Fibroblast of lung (primary cell): ENCODE data around the gene LRRC3C. TPM values are rescaled to one million over a fixed set of nuclear protein-coding genes. Genes with fewer than 3 reads are reported as not detected.

Experiments used
- DNase-seq, 2 donors: peaks; one replicate each; pipeline versions ENCODE4 v3.0.0 to v3.0.0-alpha.2; 2010; ENCODE audit warnings: low read depth in 2 of 2
- H2AFZ ChIP-seq: 2 replicates; pipeline ENCODE4 v1.5.1; 2012; ENCODE audit warnings: low read length, control low read depth, inconsistent platforms
- H3K27ac ChIP-seq: 2 replicates; pipeline ENCODE4 v1.5.1; 2011; ENCODE audit warnings: low read length, control low read depth; ENCODE audit not compliant: insufficient read depth
- H3K27me3 ChIP-seq: 2 replicates; pipeline ENCODE4 v1.5.1; 2011; ENCODE audit warnings: mild to moderate bottlenecking, low read length; ENCODE audit not compliant: control insufficient read depth, insufficient read depth
- H3K36me3 ChIP-seq: 2 replicates; pipeline ENCODE4 v1.5.1; 2011; ENCODE audit warnings: low read length; ENCODE audit not compliant: control insufficient read depth, insufficient read depth
- H3K4me1 ChIP-seq: 2 replicates; pipeline ENCODE4 v1.5.1; 2011; ENCODE audit warnings: low read length; ENCODE audit not compliant: control insufficient read depth, insufficient read depth; ENCODE audit errors: extremely low read depth
- H3K4me2 ChIP-seq: 2 replicates; pipeline ENCODE4 v1.5.1; 2011; ENCODE audit warnings: low read length, control low read depth; ENCODE audit not compliant: insufficient read depth; ENCODE audit errors: extremely low read depth
- H3K4me3 ChIP-seq, 4 experiments: fragments of 200-600 bp in 1 of 4; sonication (generic) in 1 of 4; replicated peaks in 1 of 4; 2 replicates each; pipeline ENCODE4 v1.5.1; 2011 to 2016; ENCODE audit warnings: low read length in 4 of 4, low read depth in 3 of 4, mild to moderate bottlenecking in 3 of 4, control low read depth in 2 of 4, inconsistent platforms in 1 of 4, mixed read lengths in 1 of 4; ENCODE audit not compliant: insufficient read depth in 1 of 4; ENCODE audit errors: control extremely low read depth in 1 of 4
- H3K79me2 ChIP-seq: 2 replicates; pipeline ENCODE4 v1.5.1; 2012; ENCODE audit warnings: mild to moderate bottlenecking, low read length, inconsistent platforms; ENCODE audit not compliant: control insufficient read depth, insufficient read depth
- H3K9ac ChIP-seq: 2 replicates; pipeline ENCODE4 v1.5.1; 2011; ENCODE audit warnings: mild to moderate bottlenecking, low read length, control low read depth; ENCODE audit not compliant: insufficient read depth
- H3K9me3 ChIP-seq: 2 replicates; pipeline ENCODE4 v1.5.1; 2012; ENCODE audit warnings: low read depth, low read length; ENCODE audit not compliant: control insufficient read depth, insufficient read depth
- H4K20me1 ChIP-seq: 2 replicates; pipeline ENCODE4 v1.5.1; 2011; ENCODE audit warnings: low read length; ENCODE audit not compliant: control insufficient read depth, insufficient read depth; ENCODE audit errors: extremely low read depth
- EZH2 ChIP-seq: IDR thresholded peaks from 2 replicates; pipeline ENCODE4 v1.5.1; 2012; ENCODE audit warnings: low read length, control low read depth, mild to moderate bottlenecking; ENCODE audit errors: missing control alignments
- polyA plus RNA-seq, 2 donors: library from polyadenylated mRNA; depleted of rRNA in 1 of 2; stranded (reverse) in 1 of 2; unstranded in 1 of 2; fragments of >200 nt; gene quantifications; 2 replicates each; pipeline ENCODE4 v1.2.1, GENCODE V29; 2011 to 2012; ENCODE audit warnings: missing spikeins in 1 of 2
- total RNA-seq: library from RNA; depleted of rRNA; stranded (reverse); fragments of >200 nt; gene quantifications from 2 replicates; pipeline ENCODE4 v1.2.1, GENCODE V29; 2014
- TF ChIP-seq, protein P1 (sequence below), 2 donors: IDR thresholded peaks in 1 of 2; conservative IDR thresholded peaks in 1 of 2; 1 replicate in 1 of 2; 2 replicates in 1 of 2; pipeline ENCODE4 v1.5.1; 2011 to 2012; ENCODE audit warnings: low read length in 2 of 2, control low read depth in 1 of 2, inconsistent platforms in 1 of 2, low read depth in 1 of 2, mild to moderate bottlenecking in 1 of 2

The LRRC3C gene
- total and polyA plus RNA-seq, 2 donors (not counting 1 experiment from before 2014, with no cell fraction given), result not detected

DNA sequence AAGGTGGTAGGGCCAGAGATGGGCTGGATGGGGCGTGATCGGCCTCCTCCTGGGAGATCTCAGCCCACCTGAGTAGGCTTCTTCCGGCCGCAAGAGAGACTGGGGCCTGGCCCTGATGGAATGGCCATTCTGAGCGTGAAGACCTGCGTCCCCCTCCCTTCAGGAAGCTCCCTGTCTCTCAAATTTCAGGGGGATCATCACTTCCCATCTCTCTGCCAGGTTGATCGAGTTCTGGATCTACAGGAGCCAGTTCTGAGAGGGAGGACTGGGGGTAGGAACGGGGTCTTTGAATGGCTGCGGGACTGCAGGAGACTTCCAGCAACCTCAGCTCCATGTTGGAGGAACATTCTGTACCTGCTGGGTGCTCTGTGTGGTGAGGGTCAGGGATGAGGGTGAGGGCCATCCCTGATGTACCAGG lies 25.9 kb downstream of the LRRC3C start:
- no peaks in the 10 kb centered on the region for H3K9me3 ChIP-seq
- no peaks in the 10 kb centered on the region for H3K79me2 ChIP-seq
- H3K4me2 ChIP-seq, result peak overlapping the region; percentile 79
- peaks cover 3% of the 10 kb centered on the region for H3K27me3 ChIP-seq
- H3K27ac ChIP-seq, result no peak overlapping the region
- H3K4me1 ChIP-seq, result peaks cover 4% of the 10 kb centered on the region
- H3K4me3 ChIP-seq, result peak overlapping the region in 2 of 4 experiments; percentile 51 to 52
- H4K20me1 ChIP-seq, result no peaks in the 10 kb centered on the region
- TF ChIP-seq, protein P1, sequence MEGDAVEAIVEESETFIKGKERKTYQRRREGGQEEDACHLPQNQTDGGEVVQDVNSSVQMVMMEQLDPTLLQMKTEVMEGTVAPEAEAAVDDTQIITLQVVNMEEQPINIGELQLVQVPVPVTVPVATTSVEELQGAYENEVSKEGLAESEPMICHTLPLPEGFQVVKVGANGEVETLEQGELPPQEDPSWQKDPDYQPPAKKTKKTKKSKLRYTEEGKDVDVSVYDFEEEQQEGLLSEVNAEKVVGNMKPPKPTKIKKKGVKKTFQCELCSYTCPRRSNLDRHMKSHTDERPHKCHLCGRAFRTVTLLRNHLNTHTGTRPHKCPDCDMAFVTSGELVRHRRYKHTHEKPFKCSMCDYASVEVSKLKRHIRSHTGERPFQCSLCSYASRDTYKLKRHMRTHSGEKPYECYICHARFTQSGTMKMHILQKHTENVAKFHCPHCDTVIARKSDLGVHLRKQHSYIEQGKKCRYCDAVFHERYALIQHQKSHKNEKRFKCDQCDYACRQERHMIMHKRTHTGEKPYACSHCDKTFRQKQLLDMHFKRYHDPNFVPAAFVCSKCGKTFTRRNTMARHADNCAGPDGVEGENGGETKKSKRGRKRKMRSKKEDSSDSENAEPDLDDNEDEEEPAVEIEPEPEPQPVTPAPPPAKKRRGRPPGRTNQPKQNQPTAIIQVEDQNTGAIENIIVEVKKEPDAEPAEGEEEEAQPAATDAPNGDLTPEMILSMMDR (conservative IDR thresholded peaks at IDR 0.05 in 1 of 2, IDR thresholded peaks at IDR 0.05 in 1 of 2; ENCODE audit: low read depth in 1 of 2, low read length in 2 of 2), result no peak
- TF ChIP-seq EZH2, result no peak
- no peak overlapping the region for H3K9ac ChIP-seq
- peak overlapping the region; percentile 88 for H2AFZ ChIP-seq
- no peaks in the 10 kb centered on the region for H3K36me3 ChIP-seq
- DNase-seq, result no peak

DNA sequence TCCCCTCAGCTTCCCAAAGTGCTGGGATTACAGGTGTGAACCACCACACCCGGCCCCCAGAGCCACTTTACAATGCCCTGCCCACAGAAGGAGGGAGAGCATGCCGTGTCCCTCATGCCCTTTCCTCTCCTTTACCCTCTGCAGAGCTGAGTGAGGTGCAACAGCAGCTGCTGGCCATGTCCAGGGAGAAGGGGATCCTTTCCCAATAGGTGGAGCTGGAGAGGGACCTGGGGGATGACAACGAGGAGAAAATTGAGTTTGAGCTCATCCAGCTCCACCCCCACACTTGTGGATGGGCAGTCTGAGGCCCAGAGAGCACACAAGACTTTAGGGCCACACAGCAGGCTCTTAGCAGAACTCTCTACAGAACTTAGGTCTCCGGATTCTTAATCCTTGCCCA lies 27.3 kb downstream of the LRRC3C start:
- H3K27ac ChIP-seq, result no peak overlapping the region
- no peaks in the 10 kb centered on the region for H3K9me3 ChIP-seq
- no peaks in the 10 kb centered on the region for H4K20me1 ChIP-seq
- no peaks in the 10 kb centered on the region for H3K79me2 ChIP-seq
- peaks cover 3% of the 10 kb centered on the region for H3K27me3 ChIP-seq
- H3K4me1 ChIP-seq, result peaks cover 4% of the 10 kb centered on the region
- H3K4me3 ChIP-seq, result no peak overlapping the region
- no peak overlapping the region for H3K9ac ChIP-seq
- TF ChIP-seq, protein P1 (conservative IDR thresholded peaks at IDR 0.05 in 1 of 2, IDR thresholded peaks at IDR 0.05 in 1 of 2; ENCODE audit: low read depth in 1 of 2, low read length in 2 of 2), result no peak
- no peak for TF ChIP-seq EZH2
- no peak overlapping the region for H2AFZ ChIP-seq
- no peak overlapping the region for H3K4me2 ChIP-seq
- H3K36me3 ChIP-seq, result no peaks in the 10 kb centered on the region
- no peak for DNase-seq

- Histone ChIP-seq H3K36me3 (no peaks in the 10 kb centered on the region), H4K20me1 (no peaks in the 10 kb centered on the region), H3K79me2 (no peaks in the 10 kb centered on the region), H3K27me3 (no peaks in the 10 kb centered on the region), H2AFZ (no peak overlapping the region), H3K9me3 (no peaks in the 10 kb centered on the region), H3K27ac (no peak overlapping the region), H3K4me1 (peaks cover 4% of the 10 kb centered on the region), H3K9ac (no peak overlapping the region), H3K4me2 (no peak overlapping the region), H3K4me3 (no peak overlapping the region)
- no peak for DNase-seq
- TF ChIP-seq EZH2, result no peak
- TF ChIP-seq, protein P1 (conservative IDR thresholded peaks at IDR 0.05 in 1 of 2, IDR thresholded peaks at IDR 0.05 in 1 of 2; ENCODE audit: low read depth in 1 of 2, low read length in 2 of 2), result no peak
These were observed 28.2 kb downstream of the LRRC3C start for GRCh38 chr17:39955726-39956225.
